Suprapubic skin (tissue), 4 donors: ENCODE results near the gene RAP1B.

Experiments used
- POLR2A ChIP-seq, 2 donors: fragments of 450-650 bp; IDR thresholded peaks; one replicate each; pipeline ENCODE4 v1.6.1; 2017; ENCODE audit warnings: antibody characterized with exemption in 2 of 2, mild to moderate bottlenecking in 2 of 2, moderate library complexity in 2 of 2
- POLR2AphosphoS5 ChIP-seq, 3 donors: sonication (generic); formaldehyde crosslinking; IDR thresholded peaks; one replicate each; pipeline ENCODE4 v1.6.1; 2017; ENCODE audit warnings: antibody characterized with exemption in 3 of 3
- TF ChIP-seq, protein P1 (sequence below), 2 donors: fragments of 200-600 bp in 1 of 2; fragments of 450-650 bp in 1 of 2; sonication (generic) in 1 of 2; IDR thresholded peaks; one replicate each; pipeline ENCODE4 v1.5.1; 2016 to 2019; ENCODE audit warnings: antibody characterized with exemption in 2 of 2, mild to moderate bottlenecking in 1 of 2, moderate library complexity in 1 of 2

DNA sequence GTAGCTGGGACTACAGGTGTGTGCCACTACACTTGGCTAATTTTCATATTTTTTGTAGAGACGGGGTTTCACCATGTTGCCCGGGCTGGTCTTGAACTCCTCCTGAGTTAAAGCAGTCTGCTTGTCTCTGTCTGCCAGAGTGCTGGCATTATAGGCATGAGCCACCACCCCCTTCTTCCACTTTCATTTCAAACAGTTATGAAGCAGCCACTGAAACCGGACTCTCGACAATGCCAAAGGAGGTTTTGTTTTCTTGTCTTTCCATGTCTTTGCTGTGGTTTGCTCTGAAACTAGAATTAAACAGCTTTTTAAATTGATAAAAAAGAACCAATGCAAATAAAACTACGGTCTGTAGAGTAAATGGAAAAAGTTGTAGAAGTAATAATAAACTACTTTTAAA, 30.4 kb downstream of the RAP1B start:
- TF ChIP-seq POLR2AphosphoS5 (IDR thresholded peaks at IDR 0.05) (no peak), POLR2A (IDR thresholded peaks at IDR 0.05) (no peak)
- TF ChIP-seq, protein P1, sequence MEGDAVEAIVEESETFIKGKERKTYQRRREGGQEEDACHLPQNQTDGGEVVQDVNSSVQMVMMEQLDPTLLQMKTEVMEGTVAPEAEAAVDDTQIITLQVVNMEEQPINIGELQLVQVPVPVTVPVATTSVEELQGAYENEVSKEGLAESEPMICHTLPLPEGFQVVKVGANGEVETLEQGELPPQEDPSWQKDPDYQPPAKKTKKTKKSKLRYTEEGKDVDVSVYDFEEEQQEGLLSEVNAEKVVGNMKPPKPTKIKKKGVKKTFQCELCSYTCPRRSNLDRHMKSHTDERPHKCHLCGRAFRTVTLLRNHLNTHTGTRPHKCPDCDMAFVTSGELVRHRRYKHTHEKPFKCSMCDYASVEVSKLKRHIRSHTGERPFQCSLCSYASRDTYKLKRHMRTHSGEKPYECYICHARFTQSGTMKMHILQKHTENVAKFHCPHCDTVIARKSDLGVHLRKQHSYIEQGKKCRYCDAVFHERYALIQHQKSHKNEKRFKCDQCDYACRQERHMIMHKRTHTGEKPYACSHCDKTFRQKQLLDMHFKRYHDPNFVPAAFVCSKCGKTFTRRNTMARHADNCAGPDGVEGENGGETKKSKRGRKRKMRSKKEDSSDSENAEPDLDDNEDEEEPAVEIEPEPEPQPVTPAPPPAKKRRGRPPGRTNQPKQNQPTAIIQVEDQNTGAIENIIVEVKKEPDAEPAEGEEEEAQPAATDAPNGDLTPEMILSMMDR (IDR thresholded peaks at IDR 0.05), result no peak
